WTC11 (cell line): ENCODE data around the gene GNAZ. TPM values are rescaled to one million over a fixed set of nuclear protein-coding genes. Genes with fewer than 3 reads are reported as not detected.

Source experiments
- ATAC-seq: fragments of 200-7000 bp; cut with Tn5 transposase; 2 replicates; pipeline ENCODE4 v1.10.0; 2021; ENCODE audit warnings: mild to moderate bottlenecking, moderate library complexity
- CTCF ChIA-PET: fragments of 300-600 bp; sonication (Branson Sonifier 250); formaldehyde crosslinking; loops from one replicate; lab custom pipeline; 2021; ENCODE audit warnings: antibody characterized with exemption; lab: Charles Lee
- POLR2A ChIA-PET: fragments of 350-600 bp; sonication (Branson Sonifier 250); formaldehyde crosslinking; loops from one replicate; lab custom pipeline; 2021; ENCODE audit warnings: antibody characterized with exemption; lab: Charles Lee
- DNase-seq: peaks from one replicate; pipeline ENCODE4 v3.0.0; 2021; ENCODE audit warnings: low spot score
- H3K27ac Mint-ChIP-seq: 2 replicates; pipeline ENCODE4 v1.8.0; 2021; ENCODE audit warnings: mixed read lengths
- H3K27me3 Mint-ChIP-seq: 2 replicates; pipeline ENCODE4 v1.8.0; 2021; ENCODE audit warnings: low read depth, mild to moderate bottlenecking, moderate library complexity, mixed read lengths
- H3K36me3 Mint-ChIP-seq: 2 replicates; pipeline ENCODE4 v1.8.0; 2021; ENCODE audit warnings: mixed read lengths
- H3K4me1 Mint-ChIP-seq: 2 replicates; pipeline ENCODE4 v1.8.0; 2022; ENCODE audit warnings: mixed read lengths
- H3K4me3 Mint-ChIP-seq: 2 replicates; pipeline ENCODE4 v1.8.0; 2021; ENCODE audit warnings: mild to moderate bottlenecking, moderate library complexity, mixed read lengths
- H3K9me3 Mint-ChIP-seq: 2 replicates; pipeline ENCODE4 v1.8.0; 2021; ENCODE audit warnings: mixed read lengths
- AFF4 ChIP-seq: sonication (generic); formaldehyde crosslinking; IDR thresholded peaks from 2 replicates; pipeline ENCODE4 v1.8.1; 2023; ENCODE audit warnings: mild to moderate bottlenecking, missing genetic modification reagents, borderline replicate concordance
- CREM ChIP-seq: sonication (generic); formaldehyde crosslinking; IDR thresholded peaks from 2 replicates; pipeline ENCODE4 v1.8.1; 2022; ENCODE audit warnings: mild to moderate bottlenecking, missing genetic modification reagents, moderate library complexity
- ERG ChIP-seq: fragments of 250-450 bp; sonication (Bioruptor Pico); IDR thresholded peaks from 2 replicates; pipeline ENCODE4 v1.8.0; 2021; ENCODE audit warnings: mild to moderate bottlenecking
- FOXJ3 ChIP-seq: sonication (generic); formaldehyde crosslinking; IDR thresholded peaks from 2 replicates; pipeline ENCODE4 v1.9.0; 2021; ENCODE audit warnings: missing genetic modification reagents, mild to moderate bottlenecking, borderline replicate concordance
- GRHL2 ChIP-seq: fragments of 250-450 bp; sonication (Bioruptor Pico); IDR thresholded peaks from 2 replicates; pipeline ENCODE4 v1.8.0; 2022; ENCODE audit warnings: mild to moderate bottlenecking, moderate library complexity; ENCODE audit not compliant: insufficient replicate concordance, severe bottlenecking
- JAZF1 ChIP-seq: fragments of 250-450 bp; sonication (Bioruptor Pico); IDR thresholded peaks from 2 replicates; pipeline ENCODE4 v1.9.0; 2021; ENCODE audit warnings: moderate library complexity, mild to moderate bottlenecking, inconsistent platforms
- MLX ChIP-seq: sonication (generic); formaldehyde crosslinking; IDR thresholded peaks from 2 replicates; pipeline ENCODE4 v1.8.1; 2023; ENCODE audit warnings: mild to moderate bottlenecking, missing genetic modification reagents, moderate library complexity
- MXD4 ChIP-seq: fragments of 250-450 bp; sonication (Bioruptor Pico); IDR thresholded peaks from 2 replicates; pipeline ENCODE4 v1.8.0; 2021; ENCODE audit warnings: mild to moderate bottlenecking, moderate library complexity, borderline replicate concordance
- MYBL2 ChIP-seq: sonication (generic); formaldehyde crosslinking; IDR thresholded peaks from 2 replicates; pipeline ENCODE4 v1.8.1; 2023; ENCODE audit warnings: mild to moderate bottlenecking, moderate library complexity, missing genetic modification reagents
- RELA ChIP-seq: sonication (generic); formaldehyde crosslinking; IDR thresholded peaks from 2 replicates; pipeline ENCODE4 v1.8.1; 2022; ENCODE audit warnings: missing genetic modification reagents, mild to moderate bottlenecking, borderline replicate concordance
- SMAD3 ChIP-seq: sonication (generic); formaldehyde crosslinking; IDR thresholded peaks from 2 replicates; pipeline ENCODE4 v1.8.0; 2022; ENCODE audit warnings: missing genetic modification reagents, mild to moderate bottlenecking, borderline replicate concordance
- STAT6 ChIP-seq: sonication (generic); formaldehyde crosslinking; conservative IDR thresholded peaks from 2 replicates; pipeline ENCODE4 v1.8.1; 2023; ENCODE audit warnings: mild to moderate bottlenecking, low read depth, missing genetic modification reagents, moderate library complexity
- TEAD4 ChIP-seq: sonication (generic); formaldehyde crosslinking; IDR thresholded peaks from 2 replicates; pipeline ENCODE4 v1.8.0; 2022; ENCODE audit warnings: mild to moderate bottlenecking, missing genetic modification reagents
- ZBTB21 ChIP-seq: sonication (generic); formaldehyde crosslinking; IDR thresholded peaks from 2 replicates; pipeline ENCODE4 v1.8.1; 2023; ENCODE audit warnings: mild to moderate bottlenecking, missing genetic modification reagents, borderline replicate concordance
- ZNF281 ChIP-seq: sonication (generic); formaldehyde crosslinking; IDR thresholded peaks from 2 replicates; pipeline ENCODE4 v1.8.0; 2023; ENCODE audit warnings: mild to moderate bottlenecking, missing genetic modification reagents
- ZSCAN18 ChIP-seq: fragments of 250-450 bp; sonication (Bioruptor Pico); IDR thresholded peaks from 2 replicates; pipeline ENCODE4 v2.1.2; 2022; ENCODE audit warnings: mild to moderate bottlenecking, moderate library complexity
- total RNA-seq: library from RNA; stranded (reverse); gene quantifications from 3 replicates; pipeline ENCODE4 v1.2.3, GENCODE V29; 2021

GNAZ gene
- total RNA-seq, 1 experiment from 2014 or later = 9.9 TPM

GRCh38 chr22:23084453-23085350 is 14.4 kb downstream of the GNAZ start:
- no peak for TF ChIP-seq GRHL2
- TF ChIP-seq AFF4 (CRISPR knock-in tag) = no peak
- no peak for TF ChIP-seq RELA (CRISPR knock-in tag)
- no peak for TF ChIP-seq TEAD4
- no peak for TF ChIP-seq MXD4 (CRISPR knock-in tag)
- TF ChIP-seq ZBTB21 = no peak
- TF ChIP-seq CREM (CRISPR knock-in tag) = no peak
- no peak for TF ChIP-seq ERG
- TF ChIP-seq FOXJ3 (CRISPR knock-in tag) = no peak
- no peak for TF ChIP-seq ZSCAN18
- no peak for TF ChIP-seq SMAD3 (CRISPR knock-in tag)
- TF ChIP-seq MYBL2 (CRISPR knock-in tag) = no peak
- TF ChIP-seq ZNF281 = no peak
- POLR2A ChIA-PET = no interaction called here
- no peak for DNase-seq
- H3K27me3 Mint-ChIP-seq = no peaks in the 10 kb centered on the region; the same call in 1 of the 2 replicates
- no peaks in the 10 kb centered on the region for H3K9me3 Mint-ChIP-seq
- no peak for ATAC-seq
- CTCF ChIA-PET = interaction anchor here (0.7 to 1.2 kb wide), 4 partner anchors 15 to 149 kb away, joined by 3 to 4 read pairs (median 4); partner anchors contain the start of gene GNAZ
- no peaks in the 10 kb centered on the region for H3K36me3 Mint-ChIP-seq
- H3K27ac Mint-ChIP-seq = peak overlapping the region; percentile 58; the same call in 1 of the 2 replicates
- H3K4me3 Mint-ChIP-seq = no peak overlapping the region
- peaks cover 21% of the 10 kb centered on the region for H3K4me1 Mint-ChIP-seq

- no peaks in the 10 kb centered on the region for H3K9me3 Mint-ChIP-seq
- CTCF ChIA-PET = interaction anchor here (1.1 to 1.2 kb wide), 2 partner anchors 15 to 149 kb away, joined by 4 read pairs; partner anchors contain the start of gene GNAZ
- H3K4me3 Mint-ChIP-seq = no peak overlapping the region
- no peaks in the 10 kb centered on the region; the same call in 1 of the 2 replicates for H3K27me3 Mint-ChIP-seq
- H3K4me1 Mint-ChIP-seq = peaks cover 21% of the 10 kb centered on the region
- peak overlapping the region; percentile 58; the same call in 1 of the 2 replicates for H3K27ac Mint-ChIP-seq
- no peaks in the 10 kb centered on the region for H3K36me3 Mint-ChIP-seq
- ATAC-seq = no peak
- POLR2A ChIA-PET = no interaction called here
- DNase-seq = no peak
- no peak for TF ChIP-seq AFF4 (CRISPR knock-in tag)
- TF ChIP-seq STAT6 (CRISPR knock-in tag) = no peak
- TF ChIP-seq MLX = no peak
- no peak for TF ChIP-seq JAZF1 (CRISPR knock-in tag)
Measured at GRCh38 chr22:23085351-23085671, 15.0 kb downstream of the GNAZ start.
